UCSD-AML1 (cell line): Measurements from ENCODE around the gene LRRC8E.

Source experiments
- DNase-seq: peaks from one replicate; lab custom pipeline; 2025; ENCODE audit not compliant: unreplicated experiment; lab: John Stamatoyannopoulos, UW

LRRC8E gene

GRCh38 chr19:7918615-7919421 lies 30.5 kb downstream of the LRRC8E start:
- no peak for DNase-seq

GRCh38 chr19:7919610-7920518 lies 31.6 kb downstream of the LRRC8E start, which contains the start of gene SNAPC2:
TSS of gene SNAPC2 (plus strand) at chr19:7920338. CDS start at chr19:7920367, 29 bp downstream.
- peak; percentile 94 for DNase-seq

- peak; percentile 99 for DNase-seq
Measured at GRCh38 chr19:7920519-7921301, 32.4 kb downstream of the LRRC8E start.

- no peak for DNase-seq
Measured at GRCh38 chr19:7921302-7921966, 33.1 kb downstream of the LRRC8E start.

GRCh38 chr19:7921967-7922835 lies 33.9 kb downstream of the LRRC8E start:
- DNase-seq, result no peak

GRCh38 chr19:7922836-7923195 lies 34.5 kb downstream of the LRRC8E start:
- DNase-seq, result no peak

- DNase-seq, result no peak
Measured at GRCh38 chr19:7923295-7924191, 35.2 kb downstream of the LRRC8E start.

GRCh38 chr19:7924241-7924640 lies 35.9 kb downstream of the LRRC8E start:
- DNase-seq, result no peak

- no peak for DNase-seq
Measured at GRCh38 chr19:7924651-7925170, 36.4 kb downstream of the LRRC8E start.

- DNase-seq, result peak; percentile 78
Measured at GRCh38 chr19:7925171-7925851, 37.0 kb downstream of the LRRC8E start.

GRCh38 chr19:7926021-7926726 lies 37.9 kb downstream of the LRRC8E start, which contains the start of gene CTXN1:
TSS of gene CTXN1 (minus strand) at chr19:7926135. CDS start at chr19:7925538, 597 bp downstream.
- peak; percentile 58 for DNase-seq

- no peak for DNase-seq
Measured at GRCh38 chr19:7926727-7927604, 38.7 kb downstream of the LRRC8E start.

- DNase-seq, result no peak
Measured at GRCh38 chr19:7927605-7928333, 39.5 kb downstream of the LRRC8E start.

- no peak for DNase-seq
Measured at GRCh38 chr19:7928334-7928706, 40.0 kb downstream of the LRRC8E start.
